Smooth muscle cell (in vitro differentiated cells): ENCODE results near the gene ZP1. TPM values are rescaled to one million over a fixed set of nuclear protein-coding genes. Genes with fewer than 3 reads are reported as not detected.

Source experiments
- DNase-seq: peaks from one replicate; lab custom pipeline; 2025; ENCODE audit not compliant: unreplicated experiment; lab: John Stamatoyannopoulos, UW
- H2AFZ ChIP-seq: fragments of 200-600 bp; sonication (generic); 2 replicates; pipeline ENCODE4 v1.6.0; 2016; ENCODE audit warnings: antibody characterized with exemption, low read depth, mild to moderate bottlenecking
- H3F3A ChIP-seq: fragments of 200-600 bp; sonication (generic); 2 replicates; pipeline ENCODE4 v1.6.0; 2017; ENCODE audit warnings: antibody characterized with exemption, low read depth
- H3K27ac ChIP-seq: fragments of 200-600 bp; sonication (generic); 2 replicates; pipeline ENCODE4 v1.5.1; 2016; ENCODE audit warnings: low read depth, mild to moderate bottlenecking
- H3K27me3 ChIP-seq: fragments of 200-600 bp; sonication (generic); 2 replicates; pipeline ENCODE4 v1.6.1; 2016; ENCODE audit warnings: low read depth, mild to moderate bottlenecking
- H3K36me3 ChIP-seq: fragments of 200-600 bp; sonication (generic); 2 replicates; pipeline ENCODE4 v1.5.1; 2016; ENCODE audit warnings: low read depth
- H3K4me1 ChIP-seq: fragments of 200-600 bp; sonication (generic); 2 replicates; pipeline ENCODE4 v1.5.1; 2016; ENCODE audit warnings: low read depth
- H3K4me2 ChIP-seq: fragments of 200-600 bp; sonication (generic); 2 replicates; pipeline ENCODE4 v1.6.0; 2016; ENCODE audit warnings: mild to moderate bottlenecking
- H3K4me3 ChIP-seq: fragments of 200-600 bp; sonication (generic); 2 replicates; pipeline ENCODE4 v1.5.1; 2016; ENCODE audit warnings: mild to moderate bottlenecking
- H3K79me2 ChIP-seq: fragments of 200-600 bp; sonication (generic); 2 replicates; pipeline ENCODE4 v1.6.0; 2016; ENCODE audit warnings: low read depth, mild to moderate bottlenecking
- H3K9ac ChIP-seq: fragments of 200-600 bp; sonication (generic); 2 replicates; pipeline ENCODE4 v1.6.0; 2016; ENCODE audit warnings: low read depth
- H3K9me3 ChIP-seq: fragments of 200-600 bp; sonication (generic); replicated peaks from 2 replicates; pipeline ENCODE4 v1.5.1; 2016; ENCODE audit warnings: low read depth
- H4K20me1 ChIP-seq: fragments of 200-600 bp; sonication (generic); 2 replicates; pipeline ENCODE4 v1.6.0; 2016; ENCODE audit warnings: low read depth
- WGBS: methylation state at CpG from one replicate; pipeline ENCODE4 v1.1.7; 2016; ENCODE audit warnings: low lambda C conversion rate; 5-methylcytosine and 5-hydroxymethylcytosine counted together
- polyA plus RNA-seq: library from polyadenylated mRNA; unstranded; fragments of >200 nt; fragmentation: Nextera tagmentation; extraction: Ambion mirVana; gene quantifications from 2 replicates; pipeline ENCODE4 v1.2.1, GENCODE V29; 2016
- total RNA-seq: library from RNA; depleted of rRNA; stranded (reverse); fragments of >200 nt; gene quantifications from 2 replicates; pipeline ENCODE4 v1.2.3, GENCODE V29; 2014
- TF ChIP-seq, protein P1 (sequence below): fragments of 200-600 bp; sonication (generic); IDR thresholded peaks from 2 replicates; pipeline ENCODE4 v1.5.1; 2017; ENCODE audit warnings: borderline replicate concordance, mild to moderate bottlenecking, antibody characterized with exemption; ENCODE audit not compliant: insufficient read depth, poor library complexity, severe bottlenecking

Gene ZP1
- total and polyA plus RNA-seq, 2 experiments from 2014 or later: 0.94 to 2.9 TPM

DNA sequence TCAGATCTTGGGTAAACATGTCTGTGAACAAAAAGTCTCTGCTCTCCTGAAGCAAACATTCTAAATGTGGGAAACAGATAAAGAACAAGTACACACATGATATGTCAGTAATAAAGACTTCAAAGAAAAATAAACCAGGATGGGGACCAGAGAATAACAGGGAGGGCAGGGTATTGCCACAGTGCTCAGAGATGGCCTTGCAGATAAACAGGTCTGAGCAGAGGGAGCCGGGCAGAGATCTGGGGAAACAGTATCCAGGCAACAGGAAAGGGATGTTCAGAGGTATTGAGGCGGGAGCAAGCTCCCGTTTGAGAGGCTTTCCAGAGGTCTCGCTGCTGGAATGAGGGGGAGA lies 22.5 kb upstream of the ZP1 start:
- WGBS: 78% methylated on average over 4 of the region's 4 CpGs
- Histone ChIP-seq H3K4me2 (peak overlapping the region; percentile 100), H3K9me3 (no peaks in the 10 kb centered on the region), H3K27ac (no peak overlapping the region), H3K79me2 (peaks cover 21% of the 10 kb centered on the region), H3K4me1 (peaks cover 18% of the 10 kb centered on the region), H3K4me3 (no peak overlapping the region), H3F3A (no peaks in the 10 kb centered on the region), H3K9ac (peak overlapping the region; percentile 10), H3K27me3 (no peaks in the 10 kb centered on the region), H4K20me1 (no peaks in the 10 kb centered on the region), H3K36me3 (no peaks in the 10 kb centered on the region), H2AFZ (no peak overlapping the region)
- TF ChIP-seq, protein P1, sequence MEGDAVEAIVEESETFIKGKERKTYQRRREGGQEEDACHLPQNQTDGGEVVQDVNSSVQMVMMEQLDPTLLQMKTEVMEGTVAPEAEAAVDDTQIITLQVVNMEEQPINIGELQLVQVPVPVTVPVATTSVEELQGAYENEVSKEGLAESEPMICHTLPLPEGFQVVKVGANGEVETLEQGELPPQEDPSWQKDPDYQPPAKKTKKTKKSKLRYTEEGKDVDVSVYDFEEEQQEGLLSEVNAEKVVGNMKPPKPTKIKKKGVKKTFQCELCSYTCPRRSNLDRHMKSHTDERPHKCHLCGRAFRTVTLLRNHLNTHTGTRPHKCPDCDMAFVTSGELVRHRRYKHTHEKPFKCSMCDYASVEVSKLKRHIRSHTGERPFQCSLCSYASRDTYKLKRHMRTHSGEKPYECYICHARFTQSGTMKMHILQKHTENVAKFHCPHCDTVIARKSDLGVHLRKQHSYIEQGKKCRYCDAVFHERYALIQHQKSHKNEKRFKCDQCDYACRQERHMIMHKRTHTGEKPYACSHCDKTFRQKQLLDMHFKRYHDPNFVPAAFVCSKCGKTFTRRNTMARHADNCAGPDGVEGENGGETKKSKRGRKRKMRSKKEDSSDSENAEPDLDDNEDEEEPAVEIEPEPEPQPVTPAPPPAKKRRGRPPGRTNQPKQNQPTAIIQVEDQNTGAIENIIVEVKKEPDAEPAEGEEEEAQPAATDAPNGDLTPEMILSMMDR: no peak
- DNase-seq: no peak

DNA sequence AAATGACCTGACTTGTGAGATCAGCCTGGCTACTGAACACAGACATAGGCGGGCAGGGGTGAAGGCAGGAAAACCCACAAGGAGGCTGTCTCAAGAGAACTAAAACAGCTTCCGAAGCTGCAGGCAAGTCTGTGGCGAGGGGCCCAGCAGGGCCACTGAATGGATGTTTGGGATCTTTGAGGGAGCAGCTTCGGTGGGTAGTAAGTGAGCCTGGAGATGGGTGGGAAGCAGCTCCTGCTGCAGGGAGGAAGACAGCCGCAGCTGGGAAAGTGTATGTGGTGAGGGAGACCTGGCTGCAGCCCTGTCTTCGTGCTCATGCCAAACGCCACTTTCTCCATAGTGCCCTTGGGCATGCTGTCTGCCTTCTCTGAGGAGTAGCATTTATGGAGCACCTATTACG lies 22.0 kb upstream of the ZP1 start:
- H3F3A ChIP-seq: no peaks in the 10 kb centered on the region
- H3K9ac ChIP-seq: no peak overlapping the region
- no peaks in the 10 kb centered on the region for H3K36me3 ChIP-seq
- H3K4me2 ChIP-seq: no peak overlapping the region
- H3K27me3 ChIP-seq: no peaks in the 10 kb centered on the region
- no peak overlapping the region for H2AFZ ChIP-seq
- H3K79me2 ChIP-seq: peaks cover 21% of the 10 kb centered on the region
- H3K4me1 ChIP-seq: peaks cover 18% of the 10 kb centered on the region
- 94% methylated on average over 8 of the region's 8 CpGs for WGBS
- no peak for DNase-seq
- no peaks in the 10 kb centered on the region for H3K9me3 ChIP-seq
- H4K20me1 ChIP-seq: no peaks in the 10 kb centered on the region
- H3K4me3 ChIP-seq: no peak overlapping the region
- TF ChIP-seq, protein P1: no peak
- H3K27ac ChIP-seq: no peak overlapping the region

DNA sequence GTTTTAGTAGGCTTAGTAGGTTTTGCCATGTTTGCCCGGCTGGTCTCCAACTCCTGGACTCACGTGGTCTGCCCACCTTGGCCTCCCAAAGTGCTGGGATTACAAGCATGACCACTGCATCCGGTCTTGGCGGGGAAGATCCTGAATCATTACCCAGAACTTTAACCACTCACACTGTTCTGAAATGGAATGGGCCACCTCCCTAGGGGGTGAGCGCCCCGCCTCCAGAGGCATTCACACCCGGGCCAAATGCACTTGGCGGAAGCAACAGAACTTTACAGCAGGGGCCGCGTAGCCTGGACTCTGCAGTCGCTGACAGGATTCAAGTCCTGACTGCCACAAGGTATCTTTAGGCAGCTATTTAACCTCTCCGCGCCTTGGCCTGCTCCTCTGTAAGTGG lies 20.1 kb upstream of the ZP1 start:
- no peaks in the 10 kb centered on the region for H3K9me3 ChIP-seq
- WGBS: 99% methylated on average over 13 of the region's 13 CpGs
- DNase-seq: no peak
- H3K4me2 ChIP-seq: no peak overlapping the region
- H3K27ac ChIP-seq: no peak overlapping the region
- peaks cover 4% of the 10 kb centered on the region for H3K27me3 ChIP-seq
- TF ChIP-seq, protein P1: no peak
- H3K79me2 ChIP-seq: peaks cover 19% of the 10 kb centered on the region
- H3K4me3 ChIP-seq: no peak overlapping the region
- H2AFZ ChIP-seq: no peak overlapping the region
- no peak overlapping the region for H3K9ac ChIP-seq
- H3K4me1 ChIP-seq: peaks cover 18% of the 10 kb centered on the region
- H3K36me3 ChIP-seq: no peaks in the 10 kb centered on the region
- H3F3A ChIP-seq: no peaks in the 10 kb centered on the region
- H4K20me1 ChIP-seq: no peaks in the 10 kb centered on the region

DNA sequence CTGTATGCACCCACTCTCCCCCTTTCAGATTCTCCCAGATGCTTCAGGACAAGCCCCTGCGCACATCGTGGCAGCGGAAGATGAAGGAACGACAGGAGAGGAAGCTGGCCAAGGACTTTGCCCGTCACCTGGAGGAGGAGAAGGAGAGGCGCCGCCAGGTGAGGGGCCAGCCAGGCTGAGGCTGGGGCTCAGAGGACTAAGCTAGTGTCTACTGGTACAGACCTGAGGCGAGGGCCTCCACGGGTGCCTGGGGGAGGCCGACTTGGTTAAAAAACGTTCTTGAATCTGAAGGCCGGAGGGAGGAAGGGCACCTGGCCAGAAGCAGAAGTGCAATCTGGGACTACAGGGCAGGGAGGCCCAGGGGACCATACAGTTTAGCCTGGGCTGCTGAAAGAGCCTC lies 19.4 kb upstream of the ZP1 start:
- no peaks in the 10 kb centered on the region for H3K36me3 ChIP-seq
- 95% methylated on average over 12 of the region's 12 CpGs for WGBS
- H3K9ac ChIP-seq: no peak overlapping the region
- peaks cover 5% of the 10 kb centered on the region for H3K27me3 ChIP-seq
- H3K9me3 ChIP-seq: no peaks in the 10 kb centered on the region
- H3K4me2 ChIP-seq: no peak overlapping the region
- H3K79me2 ChIP-seq: peaks cover 12% of the 10 kb centered on the region
- no peak for DNase-seq
- TF ChIP-seq, protein P1: no peak
- no peak overlapping the region for H3K4me3 ChIP-seq
- no peaks in the 10 kb centered on the region for H3F3A ChIP-seq
- H3K4me1 ChIP-seq: peaks cover 17% of the 10 kb centered on the region
- H2AFZ ChIP-seq: no peak overlapping the region
- no peak overlapping the region for H3K27ac ChIP-seq
- H4K20me1 ChIP-seq: no peaks in the 10 kb centered on the region
